ENCODE data around the gene CUX1.

Gene CUX1

GRCh38 chr7:101902680-101903514 is 85.5 kb downstream of the CUX1 start (continued):
- TF ChIP-seq POU6F1 (CRISPR knock-in tag; IDR thresholded peaks at IDR 0.05; ENCODE audit: borderline replicate concordance, low read depth) (no peak), ISL1 (CRISPR knock-in tag; IDR thresholded peaks at IDR 0.05) (no peak), ZFP3 (CRISPR knock-in tag; IDR thresholded peaks at IDR 0.05) (no peak), TCF4 (CRISPR knock-in tag; IDR thresholded peaks at IDR 0.05; ENCODE audit: borderline replicate concordance) (no peak), RARB (CRISPR knock-in tag; IDR thresholded peaks at IDR 0.05) (no peak), TOX (CRISPR knock-in tag; IDR thresholded peaks at IDR 0.05; ENCODE audit: borderline replicate concordance) (no peak), ZNF70 (CRISPR knock-in tag; IDR thresholded peaks at IDR 0.05) (no peak), ZC3H10 (CRISPR knock-in tag; IDR thresholded peaks at IDR 0.05) (no peak), CSDC2 (CRISPR knock-in tag; IDR thresholded peaks at IDR 0.05) (no peak)

- ATAC-seq: no peak
Observed at GRCh38 chr7:101903515-101903868, 86.1 kb downstream of the CUX1 start.

GRCh38 chr7:101904019-101904418 is 86.6 kb downstream of the CUX1 start:
- no peak for ATAC-seq
- no peak for TF ChIP-seq ZFP30 (CRISPR knock-in tag; IDR thresholded peaks at IDR 0.05)
- no peak for TF ChIP-seq GLIS3 (CRISPR knock-in tag; IDR thresholded peaks at IDR 0.05)
- no peak for TF ChIP-seq ZFP3 (CRISPR knock-in tag; IDR thresholded peaks at IDR 0.05)
- no peak for TF ChIP-seq SNAI2 (CRISPR knock-in tag; IDR thresholded peaks at IDR 0.05)
- TF ChIP-seq PATZ1 (CRISPR knock-in tag; IDR thresholded peaks at IDR 0.05; ENCODE audit: borderline replicate concordance): no peak

More at GRCh38 chr7:101903515-101903868, 86.1 kb downstream of the CUX1 start:
- no peak for TF ChIP-seq CSRNP3 (CRISPR knock-in tag; IDR thresholded peaks at IDR 0.05)
- no peak for TF ChIP-seq PPARA (CRISPR knock-in tag; IDR thresholded peaks at IDR 0.05; ENCODE audit: borderline replicate concordance)
- TF ChIP-seq TOX (CRISPR knock-in tag; IDR thresholded peaks at IDR 0.05; ENCODE audit: borderline replicate concordance): no peak
- TF ChIP-seq OSR1 (CRISPR knock-in tag; IDR thresholded peaks at IDR 0.05): no peak
- TF ChIP-seq ZNF565 (CRISPR knock-in tag; conservative IDR thresholded peaks at IDR 0.05; ENCODE audit: low read depth): no peak
- no peak for TF ChIP-seq GLIS3 (CRISPR knock-in tag; IDR thresholded peaks at IDR 0.05)
- TF ChIP-seq TCF4 (CRISPR knock-in tag; IDR thresholded peaks at IDR 0.05; ENCODE audit: borderline replicate concordance): no peak

- TF ChIP-seq POU6F1 (CRISPR knock-in tag; IDR thresholded peaks at IDR 0.05; ENCODE audit: borderline replicate concordance, low read depth) (no peak), CSRNP3 (CRISPR knock-in tag; IDR thresholded peaks at IDR 0.05) (no peak), ZNF565 (CRISPR knock-in tag; conservative IDR thresholded peaks at IDR 0.05; ENCODE audit: low read depth) (no peak), ARNTL (CRISPR knock-in tag; IDR thresholded peaks at IDR 0.05; ENCODE audit: borderline replicate concordance, low read depth) (no peak), ZNF70 (CRISPR knock-in tag; IDR thresholded peaks at IDR 0.05) (no peak), ZFP3 (CRISPR knock-in tag; IDR thresholded peaks at IDR 0.05) (no peak), BACH2 (CRISPR knock-in tag; IDR thresholded peaks at IDR 0.05; ENCODE audit: borderline replicate concordance) (no peak), RARB (CRISPR knock-in tag; IDR thresholded peaks at IDR 0.05) (no peak), TCF4 (CRISPR knock-in tag; IDR thresholded peaks at IDR 0.05; ENCODE audit: borderline replicate concordance) (no peak), PATZ1 (CRISPR knock-in tag; IDR thresholded peaks at IDR 0.05; ENCODE audit: borderline replicate concordance) (no peak)
- no peak for ATAC-seq
Observed at GRCh38 chr7:101905203-101905865, 87.9 kb downstream of the CUX1 start.

All from SK-N-SH treated with all-trans-retinoic acid at 6 μM for 48 hours (cell line).